K562 (cell line): ENCODE results near the gene ARSJ. TPM values are rescaled to one million over a fixed set of nuclear protein-coding genes. Genes with fewer than 3 reads are reported as not detected.

Source experiments
- ATAC-seq: fragments of 200-7000 bp; cut with Tn5 transposase; 3 replicates; pipeline ENCODE4 v1.9.1; 2020; ENCODE audit warnings: moderate library complexity
- BruUV-seq: library from RNA; stranded (reverse); fragments of 400-500 nt; replicated peaks from 2 replicates; lab custom pipeline; 2021; lab: Mats Ljungman, UMichigan
- CTCF ChIA-PET: fragments of 300-600 bp; formaldehyde crosslinking; extraction: SDS; loops from one replicate; lab custom pipeline; 2021; ENCODE audit warnings: low intra/inter-chr PET ratio; lab: Yijun Ruan, JAX
- POLR2A ChIA-PET: fragments of 300-600, 350-650 bp; sonication (Branson Sonifier 250); formaldehyde crosslinking; extraction: SDS; loops from one replicate; lab custom pipeline; 2021; ENCODE audit warnings: antibody characterized with exemption, inconsistent platforms; lab: Yijun Ruan, JAX
- DNase-seq, 4 experiments: peaks; one replicate each; pipeline versions ENCODE4 v3.0.0 to v3.0.0-alpha.2; 2011 to 2018; ENCODE audit warnings: low spot score in 3 of 4, mixed read lengths in 3 of 4; ENCODE audit errors: extremely low read depth in 1 of 4
- FAIRE-seq: peaks from 2 replicates; lab custom pipeline; 2011; peaks lifted over from hg19 to GRCh38; lab: Jason Lieb, UNC
- H2AFZ ChIP-seq: 2 replicates; pipeline ENCODE4 v1.6.0; 2011; ENCODE audit warnings: low read depth, low read length, control low read depth, inconsistent platforms
- H3K27ac ChIP-seq: fragments of 200-600 bp; 3 replicates; pipeline ENCODE4 v1.8.0; 2011; ENCODE audit warnings: low read depth, mild to moderate bottlenecking, control low read depth, inconsistent platforms, low read length, moderate library complexity, mixed read lengths; ENCODE audit errors: extremely low read depth
- H3K27me3 ChIP-seq, 2 experiments: fragments of 300-600 bp in 1 of 2; 2 replicates in 1 of 2; 3 replicates in 1 of 2; pipeline versions ENCODE4 v1.6.0 to v1.8.0; 2011; ENCODE audit warnings: inconsistent platforms in 2 of 2, low read length in 2 of 2, mild to moderate bottlenecking in 1 of 2, mixed read lengths in 1 of 2, moderate library complexity in 1 of 2; ENCODE audit not compliant: control insufficient read depth in 2 of 2, insufficient read depth in 2 of 2
- H3K36me3 ChIP-seq: fragments of 300-600 bp; 3 replicates; pipeline ENCODE4 v1.8.0; 2011; ENCODE audit warnings: mild to moderate bottlenecking, low read length, inconsistent platforms; ENCODE audit not compliant: control insufficient read depth, insufficient read depth
- H3K4me1 ChIP-seq, 2 experiments: fragments of 200-600 bp in 1 of 2; replicated peaks in 1 of 2; 2 replicates in 1 of 2; 3 replicates in 1 of 2; pipeline versions ENCODE4 v1.5.1 to v1.8.0; 2011; ENCODE audit warnings: inconsistent platforms in 2 of 2, low read length in 2 of 2, mild to moderate bottlenecking in 1 of 2, mixed read lengths in 1 of 2, moderate library complexity in 1 of 2; ENCODE audit not compliant: control insufficient read depth in 2 of 2, insufficient read depth in 2 of 2
- H3K4me2 ChIP-seq: 2 replicates; pipeline ENCODE4 v1.6.1; 2011; ENCODE audit warnings: low read length, control low read depth, inconsistent platforms, mixed read lengths; ENCODE audit not compliant: insufficient read depth
- H3K4me3 ChIP-seq: fragments of 200-600 bp; sonication (generic), shearing (Covaris generic); 2 replicates; pipeline ENCODE4 v1.5.1; 2016; ENCODE audit warnings: control low read depth, inconsistent platforms
- H3K79me2 ChIP-seq: fragments of 200-600 bp; 3 replicates; pipeline ENCODE4 v1.8.0; 2011; ENCODE audit warnings: low read length, inconsistent platforms; ENCODE audit not compliant: control insufficient read depth, insufficient read depth
- H3K9ac ChIP-seq, 2 experiments: 2 replicates each; pipeline versions ENCODE4 v1.6.0 to v1.6.1; 2011; ENCODE audit warnings: low read depth in 2 of 2, low read length in 2 of 2, control low read depth in 1 of 2, inconsistent platforms in 1 of 2, mild to moderate bottlenecking in 1 of 2, mixed read lengths in 1 of 2; ENCODE audit not compliant: insufficient read depth in 1 of 2
- H3K9me1 ChIP-seq: one replicate; pipeline ENCODE4 v1.6.0; 2011; ENCODE audit warnings: inconsistent platforms, mild to moderate bottlenecking, low read length, moderate library complexity; ENCODE audit not compliant: control insufficient read depth, insufficient read depth
- H3K9me3 ChIP-seq: replicated peaks from 2 replicates; pipeline ENCODE4 v1.5.1; 2011; ENCODE audit warnings: low read depth, low read length, inconsistent platforms; ENCODE audit not compliant: control insufficient read depth, insufficient read depth
- H4K20me1 ChIP-seq: replicated peaks from 2 replicates; pipeline ENCODE4 v1.6.1; 2011; ENCODE audit warnings: low read length, inconsistent platforms, mixed read lengths; ENCODE audit not compliant: control insufficient read depth, insufficient read depth
- NCOR1 ChIP-seq: fragments of 450-650 bp; IDR thresholded peaks from 2 replicates; pipeline ENCODE4 v1.6.1; 2016; ENCODE audit warnings: mild to moderate bottlenecking, moderate library complexity
- NR3C1 ChIP-seq: sonication (generic); formaldehyde crosslinking; IDR thresholded peaks from 2 replicates; pipeline ENCODE4 v1.8.1; 2022; ENCODE audit warnings: missing genetic modification reagents
- RFX1 ChIP-seq: fragments of 450-650 bp; IDR thresholded peaks from 2 replicates; pipeline ENCODE4 v1.6.1; 2016; ENCODE audit warnings: mild to moderate bottlenecking, moderate library complexity
- SNAPC5 ChIP-seq: fragments of 250-450 bp; sonication (Bioruptor Pico); IDR thresholded peaks from 2 replicates; pipeline ENCODE4 v1.8.0; 2021; ENCODE audit warnings: moderate library complexity, mild to moderate bottlenecking, inconsistent platforms
- TOE1 ChIP-seq, 2 experiments: fragments of 450-650 bp in 1 of 2; sonication (generic) in 1 of 2; formaldehyde crosslinking in 1 of 2; IDR thresholded peaks; 2 replicates each; pipeline versions ENCODE4 v1.7.1 to v1.8.0; 2016 to 2022; ENCODE audit warnings: borderline replicate concordance in 2 of 2, mild to moderate bottlenecking in 2 of 2, antibody characterized with exemption in 1 of 2, inconsistent platforms in 1 of 2, low read depth in 1 of 2, missing genetic modification reagents in 1 of 2, moderate library complexity in 1 of 2
- WGBS: fragments of 100-300 bp; shearing (Covaris generic); methylation state at CpG from one replicate; pipeline ENCODE4 v1.1.6; 2016; ENCODE audit warnings: low coverage, mixed read lengths; ENCODE audit not compliant: insufficient coverage; ENCODE audit errors: missing lambda C conversion rate; 5-methylcytosine and 5-hydroxymethylcytosine counted together
- in situ Hi-C: fragments of 300-500 bp; cut with MboI; formaldehyde crosslinking; loops from 4 replicates; pipeline ENCODE4 v1.15.0; 2018; ENCODE audit warnings: inconsistent platforms, mixed read lengths
- intact Hi-C: fragments of 100-400 bp; cut with micrococcal nuclease; formaldehyde crosslinking; loops from 2 replicates; pipeline ENCODE4 v1.14.2; 2022
- polyA plus RNA-seq, 8 experiments: library from polyadenylated mRNA; depleted of rRNA in 4 of 8; stranded (reverse) in 5 of 8; unstranded in 3 of 8; fragments of >200 nt; fragmentation: Nextera tagmentation in 2 of 8; fragmentation: Illumina TruSeq in 1 of 8; extraction: Ambion mirVana in 2 of 8; extraction: Trizol in 1 of 8; gene quantifications; 2 replicates each; pipeline versions ENCODE4 v1.2.1 to v1.2.3, GENCODE V29; 2011 to 2014; ENCODE audit warnings: inconsistent platforms in 1 of 8, missing spikeins in 1 of 8
- total RNA-seq, 7 experiments: library from RNA; depleted of rRNA in 6 of 7; stranded (reverse); fragments of >200 nt in 6 of 7; fragmentation: Illumina TruSeq in 2 of 7; extraction: Trizol in 2 of 7; gene quantifications; 2 replicates each; pipeline versions ENCODE4 v1.2.1 to v1.2.3, GENCODE V29; 2011 to 2021; ENCODE audit warnings: low replicate concordance in 1 of 7

Gene ARSJ
- total and polyA plus RNA-seq, 9 of the 15 experiments (the other 6 are each of a cell fraction or from before 2014, with no cell fraction given), result not detected

GRCh38 chr4:113996599-113997177, 17.2 kb upstream of the ARSJ start:
- ATAC-seq, result no peak
- 0% methylated on average over 4 of the region's 4 CpGs for WGBS
- intact Hi-C loops (no loop called here), in situ Hi-C loops (no loop called here)
- H3K27ac ChIP-seq, result no peak overlapping the region
- H2AFZ ChIP-seq, result no peak overlapping the region
- no peak overlapping the region for H3K4me3 ChIP-seq
- H3K36me3 ChIP-seq, result no peaks in the 10 kb centered on the region
- H3K79me2 ChIP-seq, result no peaks in the 10 kb centered on the region
- no peaks in the 10 kb centered on the region for H4K20me1 ChIP-seq
- no peaks in the 10 kb centered on the region for H3K9me1 ChIP-seq
- H3K9me3 ChIP-seq, result no peaks in the 10 kb centered on the region
- no peak for DNase-seq
- BruUV-seq, result no TSS peak
- H3K27me3 ChIP-seq, result no peaks in the 10 kb centered on the region
- TF ChIP-seq RFX1, result no peak
- no peak overlapping the region for H3K4me2 ChIP-seq
- H3K9ac ChIP-seq, result no peak overlapping the region
- no peak for FAIRE-seq
- ChIA-PET POLR2A (no interaction called here), CTCF (no interaction called here)
- H3K4me1 ChIP-seq, result no peaks in the 10 kb centered on the region

GRCh38 chr4:113993887-113994286, 14.4 kb upstream of the ARSJ start:
- no peak overlapping the region for H3K4me2 ChIP-seq
- no peaks in the 10 kb centered on the region for H3K79me2 ChIP-seq
- BruUV-seq, result no TSS peak
- no peaks in the 10 kb centered on the region for H3K9me3 ChIP-seq
- H3K27me3 ChIP-seq, result no peaks in the 10 kb centered on the region
- no peak overlapping the region for H3K4me3 ChIP-seq
- no peak for TF ChIP-seq TOE1 (IDR thresholded peaks at IDR 0.05; ENCODE audit: borderline replicate concordance)
- no peak for TF ChIP-seq TOE1 (CRISPR knock-in tag; IDR thresholded peaks at IDR 0.05; ENCODE audit: borderline replicate concordance, low read depth)
- no peak for TF ChIP-seq SNAPC5 (CRISPR knock-in tag)
- TF ChIP-seq NCOR1, result no peak
- TF ChIP-seq NR3C1 (CRISPR knock-in tag), result no peak
- ChIA-PET POLR2A (no interaction called here), CTCF (no interaction called here)
- no peak for DNase-seq
- no peak overlapping the region for H3K27ac ChIP-seq
- no peak overlapping the region for H2AFZ ChIP-seq
- no peaks in the 10 kb centered on the region for H4K20me1 ChIP-seq
- FAIRE-seq, result no peak
- intact Hi-C loops, result no loop called here
- ATAC-seq, result no peak
- no peaks in the 10 kb centered on the region for H3K9me1 ChIP-seq
- in situ Hi-C loops, result no loop called here
- no peak overlapping the region for H3K9ac ChIP-seq
- H3K4me1 ChIP-seq, result no peaks in the 10 kb centered on the region
- no peaks in the 10 kb centered on the region for H3K36me3 ChIP-seq
